Stromal cell of bone marrow (primary cell): Measurements from ENCODE around the gene BRMS1.

Experiments used
- DNase-seq: peaks from one replicate; pipeline ENCODE4 v3.0.0-alpha.2; 2012; ENCODE audit warnings: low read depth

The BRMS1 gene

GRCh38 chr11:66302656-66303055, 42.2 kb downstream of the BRMS1 start:
- no peak for DNase-seq

DNA sequence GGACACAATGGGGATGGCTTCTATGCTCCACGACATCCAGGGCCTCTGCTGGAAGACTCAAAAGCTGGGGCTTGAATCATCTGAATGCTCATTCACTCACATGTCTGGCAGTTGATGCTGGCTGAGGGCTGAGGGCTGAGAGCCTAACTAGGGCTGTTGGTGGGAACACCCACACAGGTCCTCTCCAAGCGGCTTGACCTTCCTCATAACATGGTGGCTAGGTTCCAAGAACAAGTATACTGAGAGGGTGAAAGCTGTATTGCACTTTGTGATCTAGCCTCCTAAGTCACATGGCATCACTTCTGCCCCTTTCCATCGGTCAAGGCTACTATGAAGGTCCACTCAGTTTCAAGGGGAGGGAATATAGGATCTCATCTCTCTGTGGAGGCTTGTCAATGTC, 45.7 kb downstream of the BRMS1 start:
- DNase-seq = no peak

GRCh38 chr11:66297610-66298009, 47.3 kb downstream of the BRMS1 start:
- no peak for DNase-seq

- DNase-seq = no peak
Observed at GRCh38 chr11:66294626-66295620, 50.0 kb downstream of the BRMS1 start.

DNA sequence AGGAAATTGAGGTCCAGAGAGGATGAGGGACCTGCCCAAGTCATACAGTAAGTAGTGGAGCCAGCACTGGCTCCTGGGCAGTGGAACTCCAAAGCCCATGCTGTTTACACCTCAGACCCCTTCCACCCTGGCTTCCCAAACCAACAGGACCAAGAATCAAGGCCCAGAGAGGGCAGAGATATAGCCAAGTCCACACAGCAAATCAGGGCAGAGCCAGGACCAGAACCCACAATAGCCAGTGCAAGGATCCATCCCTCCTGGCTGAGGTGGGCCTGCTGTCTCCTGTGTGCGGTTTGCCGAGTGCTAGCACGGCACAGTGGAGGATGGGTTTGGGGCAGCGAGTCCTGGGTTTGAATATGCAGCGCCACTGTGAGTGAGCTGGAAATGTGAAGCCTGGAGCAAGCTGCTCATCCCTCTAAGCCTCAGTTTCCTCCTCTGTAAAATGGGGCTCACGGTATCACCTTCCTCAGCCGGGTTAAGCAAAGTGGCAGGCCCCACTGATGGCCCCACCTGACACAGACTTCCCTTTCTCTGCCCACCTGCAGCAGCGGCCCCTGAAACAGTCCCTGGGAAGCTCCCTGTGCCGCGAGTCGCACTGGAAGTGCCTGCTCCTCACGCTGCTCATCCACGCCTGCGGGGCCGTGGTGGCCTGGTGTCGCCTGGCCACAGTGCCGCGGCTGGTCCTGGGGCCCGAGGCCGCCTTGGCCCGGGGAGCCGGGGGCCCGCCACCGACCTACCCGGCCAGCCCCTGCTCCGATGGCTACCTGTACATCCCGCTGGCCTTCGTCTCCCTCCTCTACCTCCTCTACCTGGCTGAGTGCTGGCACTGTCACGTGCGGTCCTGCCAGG, 50.9 kb downstream of the BRMS1 start:
- no peak for DNase-seq

DNA sequence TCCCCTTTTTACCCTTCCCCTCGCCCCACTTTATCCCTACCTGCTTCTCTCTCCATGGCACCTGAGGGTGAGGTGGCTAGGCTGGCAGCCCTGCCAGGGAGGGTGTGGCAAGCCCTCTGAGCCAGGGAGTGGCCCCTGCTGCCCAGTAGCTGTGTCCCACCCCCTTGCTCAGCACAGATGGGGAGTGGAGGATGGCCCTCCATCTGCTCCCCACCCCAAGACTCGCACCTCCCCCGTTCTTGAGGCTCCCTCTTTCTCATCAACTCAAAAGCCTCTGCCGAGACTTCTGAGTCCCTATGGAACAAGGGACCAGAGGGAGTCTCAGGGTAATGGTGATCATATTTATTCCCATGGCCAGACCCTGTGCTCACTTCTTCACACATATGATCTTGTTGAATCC, 51.6 kb downstream of the BRMS1 start:
- no peak for DNase-seq

- DNase-seq = no peak
Observed at GRCh38 chr11:66292543-66293332, 52.2 kb downstream of the BRMS1 start.

- DNase-seq = no peak
Observed at GRCh38 chr11:66291706-66292542, 53.0 kb downstream of the BRMS1 start, which contains the start of gene TMEM151A. TMEM151A (plus strand) TSS chr11:66291894; CDS start chr11:66292014, 120 bp downstream.

- no peak for DNase-seq
Observed at GRCh38 chr11:66291303-66291705, 53.6 kb downstream of the BRMS1 start.

DNA sequence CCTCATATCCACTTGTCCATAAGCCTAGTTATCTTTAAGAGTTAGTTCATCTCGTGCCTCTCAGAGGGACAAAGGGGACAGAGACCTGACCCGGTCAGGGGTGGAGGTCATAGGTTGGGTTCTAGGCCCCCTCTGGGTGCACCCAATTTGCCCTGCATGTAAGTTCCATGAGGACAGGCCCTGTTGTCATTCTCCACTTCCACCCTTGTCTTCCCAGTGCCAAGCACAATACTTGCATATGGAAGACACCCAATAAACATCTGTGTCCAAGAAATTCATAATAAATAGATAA, 54.6 kb downstream of the BRMS1 start:
- no peak for DNase-seq

DNA sequence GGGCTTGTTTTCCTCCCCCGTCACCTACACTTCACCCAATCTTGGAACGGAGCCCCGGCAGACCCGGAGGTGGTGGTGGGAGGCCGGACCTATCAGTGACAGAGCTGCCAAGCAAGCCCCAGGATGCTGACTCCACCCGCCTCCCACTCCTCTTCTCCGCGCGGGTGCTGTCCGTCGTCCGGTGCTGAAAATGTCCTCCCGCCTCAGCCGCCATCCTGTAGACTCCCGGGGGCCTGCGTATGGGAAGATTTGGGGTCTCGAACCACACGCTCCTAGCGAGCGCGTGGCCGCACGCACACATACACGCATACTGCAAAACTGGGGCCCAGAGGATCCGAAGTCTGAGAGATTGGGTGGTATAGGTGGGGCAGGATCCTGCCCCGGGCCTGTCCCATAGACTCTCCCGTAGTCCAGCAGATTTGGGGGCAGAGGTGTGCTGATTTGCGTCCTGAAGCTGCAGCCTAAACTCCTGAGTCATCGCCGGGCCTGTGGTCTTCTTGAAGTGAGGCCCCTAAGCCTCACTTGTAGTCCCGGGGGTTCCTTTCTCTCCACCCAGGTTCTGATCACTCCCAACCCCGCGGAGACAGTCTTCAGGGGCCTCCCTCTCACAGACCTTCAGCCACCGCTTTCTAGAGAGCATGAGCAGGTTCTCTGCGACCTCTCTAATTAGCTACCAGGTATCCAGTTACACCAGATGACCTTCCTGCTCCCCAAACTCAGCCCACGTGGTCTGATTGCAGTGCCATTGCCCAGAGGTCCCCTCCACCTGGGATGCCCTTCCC, 55.2 kb downstream of the BRMS1 start:
- peak; percentile 30 for DNase-seq

DNA sequence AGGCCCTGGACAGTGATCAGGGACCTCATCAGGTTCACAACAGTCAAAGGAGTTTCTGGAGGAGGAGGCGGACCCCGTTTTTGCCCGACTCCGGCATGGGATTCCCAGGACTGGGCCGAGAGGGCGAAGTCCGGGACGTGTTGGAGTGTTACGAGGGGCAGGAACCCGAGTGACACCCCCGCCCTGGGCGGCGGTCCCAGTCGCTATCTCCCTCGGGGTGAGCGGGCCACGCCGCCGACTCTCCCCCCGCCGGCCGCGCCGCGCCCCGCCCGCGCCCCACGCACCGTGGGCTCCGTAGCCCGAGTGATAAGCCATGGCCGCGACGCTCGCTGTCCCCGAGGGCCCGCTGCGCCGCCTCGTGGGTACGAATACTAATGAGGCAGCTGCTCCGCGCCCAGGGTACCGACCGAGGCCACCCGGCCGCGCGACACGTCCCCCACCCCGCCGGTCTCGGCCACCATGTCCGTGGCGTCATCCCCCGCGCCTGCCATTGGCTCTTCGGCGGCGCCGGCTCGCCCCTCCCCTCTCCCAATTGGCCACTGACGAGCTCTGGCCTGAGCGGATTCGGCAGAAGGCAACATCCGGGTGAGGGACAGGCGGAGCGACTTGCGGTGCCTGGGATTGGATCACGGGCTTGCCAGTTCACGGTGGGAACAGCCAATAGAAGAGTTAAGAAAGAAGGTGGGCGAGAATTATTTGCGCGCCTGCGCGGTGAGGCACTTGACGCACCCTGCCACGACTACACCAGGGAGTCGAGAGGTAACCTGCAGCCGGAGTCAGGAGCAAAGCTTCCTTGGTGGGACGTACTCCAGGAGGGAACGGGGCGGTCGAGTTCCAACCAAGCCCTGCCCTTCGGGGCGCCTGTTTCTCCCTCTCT, 56.0 kb downstream of the BRMS1 start, which contains the start of gene YIF1A:
TSS of gene YIF1A (minus strand) at position 473 of the 877 bp plus-strand sequence. CDS start at position 315, 158 bp downstream.
- DNase-seq = peak; percentile 99

DNA sequence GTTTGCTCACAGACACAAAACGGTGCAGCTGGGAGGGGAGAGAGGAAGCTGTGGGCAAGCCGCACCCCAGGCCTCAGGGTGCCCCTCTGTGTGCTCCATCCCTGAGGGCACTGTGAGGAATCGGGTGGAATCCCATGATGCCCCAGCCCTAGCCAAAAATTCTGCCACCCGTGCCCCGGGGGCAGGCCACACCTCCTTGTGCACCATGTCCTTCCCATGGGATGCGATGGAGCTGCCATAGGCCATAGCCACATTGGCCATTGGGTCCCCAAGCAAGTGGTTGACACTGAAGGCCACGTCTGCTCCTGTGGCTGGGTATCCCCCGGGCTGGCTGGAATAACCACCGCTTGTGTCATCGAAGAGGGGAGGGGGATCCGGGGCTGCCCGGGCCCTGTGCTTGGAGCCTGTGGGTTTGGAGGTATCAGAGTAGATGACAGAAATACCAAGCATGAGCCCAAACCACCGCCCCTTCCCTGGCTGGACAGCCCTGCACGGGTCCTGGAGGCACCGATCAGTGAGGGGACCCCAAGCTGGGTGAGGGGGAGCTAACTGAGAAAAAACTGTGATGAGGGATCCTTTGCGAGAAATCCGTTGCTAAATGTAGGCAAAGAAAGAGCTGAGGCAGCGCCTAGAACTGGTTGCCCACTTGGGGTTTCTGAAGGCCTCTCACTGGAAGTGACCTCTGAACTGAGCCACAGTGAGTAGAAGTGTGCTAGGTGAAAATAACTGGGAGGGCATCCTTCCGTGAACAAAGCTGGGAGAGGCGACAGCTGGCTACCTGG, 56.8 kb downstream of the BRMS1 start:
- DNase-seq = no peak
